Measurements from ENCODE around the gene PTPN3. TPM values are rescaled to one million over a fixed set of nuclear protein-coding genes. Genes with fewer than 3 reads are reported as not detected.

PTPN3 gene
- total RNA-seq, 1 donor from 2014 or later = 6.8 TPM

- no peaks in the 10 kb centered on the region for H3K9me3 Mint-ChIP-seq
- H3K4me3 Mint-ChIP-seq = no peak overlapping the region
- no peaks in the 10 kb centered on the region for H3K27me3 Mint-ChIP-seq (ENCODE audit: low read depth)
Measured at GRCh38 chr9:109467936-109468335, 30.2 kb downstream of the PTPN3 start.

GRCh38 chr9:109466623-109467590 is 31.2 kb downstream of the PTPN3 start:
- peaks cover 3% of the 10 kb centered on the region for H3K4me1 Mint-ChIP-seq
- no peaks in the 10 kb centered on the region for H3K36me3 Mint-ChIP-seq
- TF ChIP-seq CTCF (IDR thresholded peaks at IDR 0.05; ENCODE audit: unreplicated experiment) = no peak
- no peak overlapping the region for H3K27ac Mint-ChIP-seq
- H3K4me3 Mint-ChIP-seq = no peak overlapping the region
- no peaks in the 10 kb centered on the region for H3K9me3 Mint-ChIP-seq
- H3K27me3 Mint-ChIP-seq (ENCODE audit: low read depth) = no peaks in the 10 kb centered on the region
- no peak for DNase-seq (ENCODE audit: low spot score in 2 of 2, unreplicated experiment in 2 of 2)

More at GRCh38 chr9:109467936-109468335, 30.2 kb downstream of the PTPN3 start:
- no peak overlapping the region for H3K27ac Mint-ChIP-seq
- TF ChIP-seq CTCF (IDR thresholded peaks at IDR 0.05; ENCODE audit: unreplicated experiment) = no peak
- H3K36me3 Mint-ChIP-seq = no peaks in the 10 kb centered on the region
- peaks cover 3% of the 10 kb centered on the region for H3K4me1 Mint-ChIP-seq
- no peak for DNase-seq (ENCODE audit: low spot score in 2 of 2, unreplicated experiment in 2 of 2)

- Mint-ChIP-seq H3K4me1 (no peaks in the 10 kb centered on the region), H3K27ac (no peak overlapping the region), H3K9me3 (no peaks in the 10 kb centered on the region), H3K4me3 (no peak overlapping the region), H3K27me3 (ENCODE audit: low read depth) (no peaks in the 10 kb centered on the region), H3K36me3 (no peaks in the 10 kb centered on the region)
- no peak for DNase-seq (ENCODE audit: low spot score in 2 of 2, unreplicated experiment in 2 of 2)
- no peak for TF ChIP-seq CTCF (IDR thresholded peaks at IDR 0.05; ENCODE audit: unreplicated experiment)
Measured at GRCh38 chr9:109463924-109464625, 34.0 kb downstream of the PTPN3 start.

GRCh38 chr9:109460576-109460975 is 37.5 kb downstream of the PTPN3 start:
- Mint-ChIP-seq H3K36me3 (peaks cover 3% of the 10 kb centered on the region), H3K9me3 (no peaks in the 10 kb centered on the region), H3K27me3 (ENCODE audit: low read depth) (no peaks in the 10 kb centered on the region), H3K4me1 (no peaks in the 10 kb centered on the region), H3K27ac (no peak overlapping the region), H3K4me3 (no peak overlapping the region)
- TF ChIP-seq CTCF (IDR thresholded peaks at IDR 0.05; ENCODE audit: unreplicated experiment) = no peak
- no peak for DNase-seq (ENCODE audit: low spot score in 2 of 2, unreplicated experiment in 2 of 2)

- DNase-seq (ENCODE audit: low spot score in 2 of 2, unreplicated experiment in 2 of 2) = no peak
- Mint-ChIP-seq H3K4me3 (no peak overlapping the region), H3K27ac (no peak overlapping the region), H3K27me3 (ENCODE audit: low read depth) (no peaks in the 10 kb centered on the region), H3K4me1 (peaks cover 2% of the 10 kb centered on the region), H3K9me3 (no peaks in the 10 kb centered on the region), H3K36me3 (peaks cover 4% of the 10 kb centered on the region)
- TF ChIP-seq CTCF (IDR thresholded peaks at IDR 0.05; ENCODE audit: unreplicated experiment) = no peak
Measured at GRCh38 chr9:109459423-109459822, 38.7 kb downstream of the PTPN3 start.

Data from mesothelial cell of epicardium (in vitro differentiated cells).